Stimulated activated CD4-positive, alpha-beta T cell treated with anti-CD3 and anti-CD28 coated beads, Interleukin-4, amount 100 ng/mL, for 1 hour (primary cell): Measurements from ENCODE around the gene NT5C.
"Not testable (repeated sequence)": the region's sequence is repeated elsewhere in the genome, so short reads cannot be mapped to it uniquely, and the experiment has no call there.

Experiments
- DNase-seq: peaks from one replicate; pipeline ENCODE4 v3.0.0-alpha.2; 2020

NT5C gene

GRCh38 chr17:75142236-75142971, 10.9 kb upstream of the NT5C start:
- no peak for DNase-seq

- no peak for DNase-seq
Observed at GRCh38 chr17:75138519-75138918, 7.0 kb upstream of the NT5C start.

GRCh38 chr17:75137762-75138161, 6.2 kb upstream of the NT5C start:
- not testable (repeated sequence) for DNase-seq

- DNase-seq: no peak
Observed at GRCh38 chr17:75135946-75136345, 4.4 kb upstream of the NT5C start.

GRCh38 chr17:75135452-75135851, 3.9 kb upstream of the NT5C start:
- no peak for DNase-seq

GRCh38 chr17:75133607-75134347, 2.2 kb upstream of the NT5C start:
- not testable (repeated sequence) for DNase-seq

GRCh38 chr17:75133001-75133400, 1.5 kb upstream of the NT5C start:
- DNase-seq: no peak

GRCh38 chr17:75132018-75133000, 767 bp upstream of the NT5C start:
- DNase-seq: not testable (repeated sequence)

- DNase-seq: peak; percentile 57
Observed at GRCh38 chr17:75130632-75131277, 787 bp downstream of the NT5C start.

- no peak for DNase-seq
Observed at GRCh38 chr17:75130059-75130631, 1.4 kb downstream of the NT5C start.

GRCh38 chr17:75129576-75129975, 2.0 kb downstream of the NT5C start:
- no peak for DNase-seq

GRCh38 chr17:75128694-75129505, 2.6 kb downstream of the NT5C start:
- no peak for DNase-seq

GRCh38 chr17:75127936-75128335, 3.6 kb downstream of the NT5C start:
- DNase-seq: not testable (repeated sequence)

GRCh38 chr17:75126954-75127353, 4.6 kb downstream of the NT5C start:
- no peak for DNase-seq

GRCh38 chr17:75125984-75126383, 5.6 kb downstream of the NT5C start:
- no peak for DNase-seq

GRCh38 chr17:75124819-75125162, 6.8 kb downstream of the NT5C start:
- no peak for DNase-seq

- DNase-seq: peak; percentile 67
Observed at GRCh38 chr17:75124041-75124818, 7.3 kb downstream of the NT5C start.

- DNase-seq: no peak
Observed at GRCh38 chr17:75118307-75118706, 13.2 kb downstream of the NT5C start.

GRCh38 chr17:75116737-75117136, 14.8 kb downstream of the NT5C start:
- no peak for DNase-seq

GRCh38 chr17:75115555-75115954, 16.0 kb downstream of the NT5C start:
- no peak for DNase-seq
